NOMO-1 treated with dmso at 0.1 percent for 144 hours (cell line): ENCODE data around the gene ZSCAN10.
"Not testable (repeated sequence)": the region's sequence is repeated elsewhere in the genome, so short reads cannot be mapped to it uniquely, and the experiment has no call there.

Source experiments
- DNase-seq: peaks from one replicate; lab custom pipeline; 2025; ENCODE audit not compliant: unreplicated experiment; lab: John Stamatoyannopoulos, UW

Gene ZSCAN10

DNA sequence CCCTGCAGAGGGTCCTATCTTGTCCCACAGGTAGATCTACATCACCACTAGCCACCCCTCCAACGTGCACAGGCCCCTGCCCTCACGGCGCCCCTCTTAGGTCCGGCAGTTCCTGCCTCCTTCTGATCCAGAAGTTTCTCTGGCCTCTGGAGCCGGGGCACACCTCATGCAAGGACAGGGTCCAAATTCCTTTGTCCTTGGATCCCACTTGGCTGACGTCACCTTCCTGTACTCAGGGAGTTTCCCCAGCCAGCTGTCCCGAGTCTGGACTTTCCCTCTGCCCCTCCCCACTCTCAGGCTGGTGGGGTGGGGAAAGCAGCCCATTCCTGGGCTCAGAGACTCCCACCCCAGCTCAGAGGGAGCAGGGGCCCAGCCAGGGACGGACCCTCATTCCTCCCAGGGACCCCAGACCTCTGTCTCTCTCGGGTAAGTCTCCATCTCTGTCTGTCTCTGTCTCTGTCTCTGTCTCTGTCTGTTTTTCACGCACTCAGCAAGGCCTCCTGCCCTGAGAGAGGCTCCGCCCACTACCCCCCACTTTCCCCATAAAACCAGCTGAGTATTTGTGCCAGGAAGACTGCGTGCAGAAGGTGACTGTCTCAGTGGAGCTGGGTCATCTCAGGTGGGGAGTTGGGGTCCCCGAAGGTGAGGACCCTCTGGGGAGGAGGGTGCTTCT, 33.9 kb downstream of the ZSCAN10 start, which contains the start of gene IL32:
TSS of gene IL32 (plus strand) at position 572 of the 673 bp plus-strand sequence. CDS start 172 bp downstream, outside the sequence.
- DNase-seq, result no peak

DNA sequence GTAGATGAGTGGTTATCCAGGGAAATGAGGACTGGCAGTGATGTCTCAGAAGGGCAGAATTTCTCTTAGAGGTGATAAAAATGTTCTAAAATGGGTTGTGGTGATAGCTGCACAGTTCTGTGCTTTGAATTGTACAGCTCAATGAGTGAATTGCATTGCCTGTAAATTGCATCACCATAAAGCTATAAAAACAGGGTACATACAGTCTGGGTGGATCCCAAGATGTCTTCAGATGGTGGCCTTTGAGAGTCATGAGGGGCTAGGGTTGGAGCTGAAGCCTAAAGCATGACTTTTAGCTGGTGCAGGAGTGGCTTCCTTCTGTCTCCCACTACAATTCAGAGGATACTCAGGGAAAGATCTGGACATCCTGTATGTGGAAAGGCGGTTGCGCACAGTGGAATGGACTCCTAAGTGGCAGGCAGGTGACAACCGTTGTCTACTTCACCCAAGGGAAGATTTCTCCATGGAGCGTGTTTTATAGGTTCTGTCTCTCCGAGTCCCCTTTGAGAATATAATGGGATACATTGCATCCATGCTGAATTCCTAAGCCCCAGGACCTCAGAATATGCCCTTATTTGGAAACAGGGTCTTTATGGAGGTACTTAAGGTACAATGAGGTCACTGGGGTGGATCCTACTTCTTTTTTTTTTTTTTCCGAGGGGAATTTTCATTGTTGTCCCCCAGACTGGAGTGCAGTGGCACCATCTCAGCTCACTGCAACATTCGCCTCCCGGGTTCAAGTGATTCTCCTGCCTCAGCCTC, 35.3 kb downstream of the ZSCAN10 start:
- DNase-seq, result no peak

DNA sequence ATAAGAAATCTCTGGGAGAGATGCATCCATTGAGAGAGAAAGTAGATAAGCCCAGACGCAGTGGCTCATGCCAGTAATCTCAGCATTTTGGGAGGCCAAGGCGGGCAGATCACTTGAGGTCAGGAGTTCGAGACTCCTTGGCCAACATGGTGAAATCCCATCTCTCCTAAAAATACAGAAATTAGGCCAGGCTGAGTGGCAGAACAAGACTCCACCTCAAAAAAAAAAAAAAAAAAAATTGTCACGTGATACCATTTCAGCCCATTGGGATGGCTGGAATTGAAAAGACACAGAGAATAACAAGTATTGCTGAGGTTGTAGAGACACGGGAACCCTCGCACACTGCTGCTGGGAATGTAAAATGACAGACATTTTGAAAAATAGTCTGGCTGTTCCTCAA, 36.5 kb downstream of the ZSCAN10 start:
- DNase-seq, result no peak

DNA sequence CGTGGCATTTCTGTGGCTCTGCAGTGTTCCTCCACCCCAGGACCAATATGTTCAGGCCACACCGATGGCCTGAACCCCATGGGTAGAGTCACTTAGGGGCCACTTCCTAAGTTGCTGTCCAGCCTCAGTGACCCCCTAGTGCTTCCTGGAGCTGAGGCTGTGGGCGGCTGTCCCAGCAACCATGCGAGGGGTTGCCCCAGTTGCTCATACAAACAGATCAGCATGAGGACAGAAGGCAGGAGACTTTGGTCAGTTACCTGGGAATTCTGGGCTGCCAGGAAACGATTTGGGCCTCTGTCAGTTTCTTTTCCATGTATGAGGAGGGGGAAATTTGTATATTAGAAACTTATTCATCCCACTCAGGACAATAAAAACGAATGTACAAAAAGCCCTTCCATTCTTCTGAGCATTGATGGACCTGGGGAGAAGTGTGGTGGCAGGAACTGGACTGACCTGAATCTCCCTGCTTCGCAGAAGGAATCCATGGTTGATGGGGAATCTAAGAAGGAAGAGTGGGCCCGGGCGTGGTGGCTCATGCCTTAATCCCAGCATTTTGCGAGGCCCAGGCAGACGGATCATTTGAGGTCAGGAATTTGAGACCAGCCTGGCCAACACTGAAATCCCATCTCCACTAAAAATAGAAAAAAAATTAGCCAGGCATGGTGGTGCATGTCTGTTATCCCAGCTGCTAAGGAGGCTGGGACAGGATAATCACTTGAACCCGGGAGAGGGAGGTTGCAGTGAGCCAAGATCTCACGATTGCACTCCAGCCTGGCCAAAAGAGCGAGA, 38.6 kb downstream of the ZSCAN10 start:
- no peak for DNase-seq

DNA sequence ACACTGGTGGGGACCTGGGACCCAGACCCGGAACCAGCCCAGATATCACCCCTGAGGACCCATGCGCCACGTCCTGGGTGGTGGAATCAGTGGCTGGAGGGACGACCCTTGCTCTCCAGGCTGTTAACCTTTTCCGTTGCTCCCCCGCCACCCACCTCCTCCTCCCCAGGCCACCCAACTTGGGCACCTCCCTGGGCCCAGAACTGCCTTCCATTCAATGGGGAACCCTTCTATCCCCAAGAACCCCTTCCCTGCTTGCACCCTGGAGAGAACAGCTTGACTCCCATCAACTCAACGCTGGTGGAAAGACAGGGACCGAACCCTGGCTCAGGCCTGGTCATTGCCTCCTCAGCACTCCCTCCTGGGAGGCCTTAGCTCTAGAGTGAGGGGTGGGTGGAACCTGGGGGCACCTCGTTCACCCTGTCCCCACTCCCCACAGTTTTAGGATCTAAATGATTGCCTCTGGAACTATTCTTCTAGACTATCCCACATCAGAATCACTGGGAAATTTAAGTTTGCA, 39.3 kb downstream of the ZSCAN10 start:
- no peak for DNase-seq

DNA sequence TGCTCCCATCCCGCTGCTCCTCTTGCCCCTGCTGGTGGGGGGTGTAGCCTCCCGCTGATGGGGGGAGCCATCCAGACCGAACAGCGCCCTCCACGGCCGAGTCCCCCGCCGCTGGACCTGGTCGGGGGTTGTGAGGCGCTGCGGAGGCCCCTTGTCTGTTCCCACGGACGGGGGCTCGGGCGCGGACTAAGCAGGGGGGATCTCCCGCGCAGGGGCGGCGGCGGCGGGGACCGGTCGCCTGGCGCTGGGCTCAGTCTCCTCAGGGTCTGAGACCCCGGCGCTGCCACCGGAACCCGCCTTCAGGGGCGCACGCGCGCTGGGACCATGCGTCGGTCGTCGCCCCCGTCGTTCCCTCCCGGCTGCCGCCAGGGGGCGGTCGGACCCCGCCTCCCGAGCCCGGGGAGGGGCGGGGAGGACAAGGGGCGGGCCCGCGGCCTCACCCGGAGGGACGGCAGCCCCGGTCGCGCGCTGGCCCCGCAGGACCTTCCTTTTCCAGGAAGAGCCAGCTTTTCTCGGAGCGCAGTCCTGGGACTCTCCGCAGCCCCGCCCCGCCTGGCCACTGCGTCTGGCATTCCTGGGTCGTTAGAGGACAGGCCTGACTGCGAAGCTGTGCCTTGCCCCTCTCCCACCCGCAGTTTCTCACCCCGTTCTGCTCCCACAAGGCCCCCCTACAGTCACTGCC, 39.9 kb downstream of the ZSCAN10 start:
- DNase-seq, result peak; percentile 22

DNA sequence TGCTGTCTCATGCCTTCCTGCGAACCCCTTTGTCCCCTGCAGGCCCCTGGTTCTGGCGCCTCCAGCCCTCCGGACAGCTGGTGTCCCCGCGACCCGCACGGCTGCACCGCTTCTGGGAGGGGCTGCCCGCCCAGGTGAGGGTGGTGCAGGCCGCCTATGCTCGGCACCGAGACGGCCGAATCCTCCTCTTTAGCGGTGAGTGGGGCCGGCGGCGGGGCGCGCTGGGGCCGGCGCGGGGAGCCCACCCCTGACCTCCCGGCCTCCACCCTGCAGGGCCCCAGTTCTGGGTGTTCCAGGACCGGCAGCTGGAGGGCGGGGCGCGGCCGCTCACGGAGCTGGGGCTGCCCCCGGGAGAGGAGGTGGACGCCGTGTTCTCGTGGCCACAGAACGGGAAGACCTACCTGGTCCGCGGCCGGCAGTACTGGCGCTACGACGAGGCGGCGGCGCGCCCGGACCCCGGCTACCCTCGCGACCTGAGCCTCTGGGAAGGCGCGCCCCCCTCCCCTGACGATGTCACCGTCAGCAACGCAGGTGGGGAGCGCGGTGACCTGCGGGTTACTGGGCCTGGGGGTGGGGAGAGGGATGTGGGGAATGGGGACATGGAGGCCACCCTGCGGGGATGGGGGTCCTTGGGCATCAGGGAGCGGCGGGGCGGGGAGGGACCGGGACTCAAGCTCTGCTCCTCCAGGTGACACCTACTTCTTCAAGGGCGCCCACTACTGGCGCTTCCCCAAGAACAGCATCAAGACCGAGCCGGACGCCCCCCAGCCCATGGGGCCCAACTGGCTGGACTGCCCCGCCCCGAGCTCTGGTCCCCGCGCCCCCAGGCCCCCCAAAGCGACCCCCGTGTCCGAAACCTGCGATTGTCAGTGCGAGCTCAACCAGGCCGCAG, 40.7 kb downstream of the ZSCAN10 start:
- no peak for DNase-seq

DNA sequence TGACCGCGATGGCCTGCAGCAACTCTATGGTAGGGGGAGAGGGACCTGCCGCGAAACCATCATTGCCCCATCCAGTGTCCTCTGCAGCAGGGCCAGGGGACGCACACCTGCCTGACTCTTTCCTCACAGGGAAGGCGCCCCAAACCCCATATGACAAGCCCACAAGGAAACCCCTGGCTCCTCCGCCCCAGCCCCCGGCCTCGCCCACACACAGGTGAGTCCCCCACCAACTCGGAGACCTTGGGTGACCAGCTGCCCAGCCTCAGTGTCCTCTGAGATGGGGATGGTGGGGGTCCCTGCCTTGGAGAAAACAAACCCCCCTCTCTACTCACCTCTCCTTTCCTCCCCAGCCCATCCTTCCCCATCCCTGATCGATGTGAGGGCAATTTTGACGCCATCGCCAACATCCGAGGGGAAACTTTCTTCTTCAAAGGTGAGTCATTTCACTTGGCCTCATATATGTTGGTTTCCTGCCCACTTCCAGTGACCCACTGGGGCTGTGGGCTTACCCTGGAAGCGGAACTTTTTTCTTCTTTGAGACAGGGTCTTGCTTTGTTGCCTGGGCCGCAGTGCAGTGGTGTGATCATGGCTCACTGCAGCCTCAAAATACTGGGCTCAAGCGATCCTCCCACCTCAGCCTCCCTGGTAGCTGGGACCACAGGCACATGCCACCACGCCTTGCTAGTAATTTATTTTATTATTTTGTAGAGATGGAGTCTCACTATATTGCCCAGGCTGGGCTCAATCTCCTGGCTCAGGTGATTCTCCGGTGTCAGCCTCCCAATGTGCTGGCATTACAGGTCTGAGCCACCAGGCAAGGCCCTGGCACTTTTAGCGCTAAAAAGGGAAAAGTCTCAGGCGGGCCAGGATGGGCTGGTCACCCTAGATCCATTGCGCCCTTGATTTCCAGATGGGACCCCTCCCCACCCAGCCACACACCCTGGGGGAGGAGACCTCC, 41.6 kb downstream of the ZSCAN10 start:
- no peak for DNase-seq

DNA sequence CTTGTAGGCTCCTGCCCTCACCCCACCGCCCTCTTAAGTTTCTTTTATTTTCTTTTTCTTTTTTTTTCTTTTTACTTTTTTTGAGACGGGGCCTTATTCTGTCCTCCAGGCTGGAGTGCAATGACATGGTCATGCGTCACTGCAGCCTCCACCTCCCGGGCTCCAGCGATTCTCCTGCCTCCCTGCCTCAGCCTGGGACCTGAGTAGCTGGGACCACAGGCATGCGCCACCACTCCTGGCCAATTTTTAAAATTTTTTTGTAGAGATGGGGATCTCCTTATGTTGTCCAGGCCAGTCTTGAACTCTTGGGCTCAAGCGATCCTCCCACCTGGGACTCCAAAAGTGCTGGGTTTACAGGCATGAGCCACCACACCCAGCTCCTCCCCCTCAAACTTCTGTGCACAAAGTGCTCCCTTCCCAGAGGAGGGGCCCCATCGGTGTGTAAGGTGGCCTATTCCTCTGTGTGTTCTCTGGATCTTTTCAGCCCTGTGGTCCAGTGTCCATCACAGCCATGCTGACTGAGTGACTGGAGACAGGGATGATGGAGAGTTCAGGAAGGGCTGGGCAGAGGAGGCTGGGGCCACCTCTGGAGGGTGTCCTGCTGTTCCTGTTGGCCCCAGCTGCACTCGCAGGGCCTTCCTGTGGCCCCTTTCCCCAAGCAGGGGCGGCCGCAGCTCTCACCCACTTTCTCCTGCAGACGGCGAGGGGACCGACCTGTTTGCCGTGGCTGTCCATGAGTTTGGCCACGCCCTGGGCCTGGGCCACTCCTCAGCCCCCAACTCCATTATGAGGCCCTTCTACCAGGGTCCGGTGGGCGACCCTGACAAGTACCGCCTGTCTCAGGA, 42.5 kb downstream of the ZSCAN10 start:
- no peak for DNase-seq

DNA sequence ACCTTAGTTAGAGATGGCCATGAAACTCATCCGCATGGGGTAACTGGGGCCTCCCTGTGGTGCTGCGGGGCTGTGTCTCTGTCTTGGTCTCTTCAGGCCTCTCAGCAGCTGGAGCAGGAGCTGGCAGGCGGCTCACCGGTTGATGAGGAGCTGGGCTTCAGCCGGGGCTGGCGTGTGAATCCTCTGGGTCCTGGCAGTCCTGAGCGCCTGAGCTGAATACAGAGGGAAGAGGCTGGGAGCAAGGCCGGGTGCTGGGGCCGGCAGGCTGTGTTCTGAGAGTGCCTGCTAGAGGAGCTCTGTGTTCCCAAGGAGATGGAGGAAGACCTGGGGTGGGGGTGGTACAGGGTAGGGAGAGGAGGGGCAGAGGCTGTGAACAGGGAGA, 43.4 kb downstream of the ZSCAN10 start:
- DNase-seq, result not testable (repeated sequence)

DNA sequence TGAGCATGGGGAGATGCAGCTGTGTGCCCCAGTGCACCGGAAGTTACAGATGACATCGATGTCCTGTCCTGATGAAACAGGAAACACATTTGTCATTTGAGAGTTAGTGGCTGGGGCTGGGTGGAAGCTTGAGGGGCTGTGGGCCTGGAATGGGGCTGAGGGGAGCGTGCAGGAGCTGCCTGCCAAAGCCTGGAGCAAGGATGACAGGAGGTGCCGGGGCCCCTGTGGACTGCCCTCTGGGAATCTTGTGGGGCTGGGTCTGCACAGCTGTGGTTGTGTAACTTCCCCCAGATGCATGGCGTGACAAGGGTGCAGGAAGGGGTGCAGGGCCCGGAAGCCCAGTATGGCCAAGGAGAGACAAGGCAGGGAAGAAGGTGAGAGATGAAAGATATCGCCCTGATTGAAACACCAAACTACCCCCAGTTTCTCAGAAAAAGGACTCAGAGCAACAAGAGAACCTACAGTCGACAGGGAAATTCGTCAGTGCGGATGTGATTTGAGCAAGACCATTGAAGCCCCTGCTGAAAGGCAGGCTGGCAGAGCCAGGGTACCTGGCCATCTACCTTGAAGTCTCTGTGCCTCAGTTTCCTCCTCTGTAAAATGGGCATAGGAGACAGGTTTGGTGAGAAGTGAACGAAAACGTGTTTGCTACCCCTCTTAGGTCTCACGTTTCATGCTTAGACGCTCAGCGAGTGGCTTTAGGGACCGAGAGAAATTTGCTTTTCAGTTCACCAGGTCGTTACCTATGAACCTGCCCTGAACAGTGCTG, 43.9 kb downstream of the ZSCAN10 start:
- peak; percentile 54 for DNase-seq

DNA sequence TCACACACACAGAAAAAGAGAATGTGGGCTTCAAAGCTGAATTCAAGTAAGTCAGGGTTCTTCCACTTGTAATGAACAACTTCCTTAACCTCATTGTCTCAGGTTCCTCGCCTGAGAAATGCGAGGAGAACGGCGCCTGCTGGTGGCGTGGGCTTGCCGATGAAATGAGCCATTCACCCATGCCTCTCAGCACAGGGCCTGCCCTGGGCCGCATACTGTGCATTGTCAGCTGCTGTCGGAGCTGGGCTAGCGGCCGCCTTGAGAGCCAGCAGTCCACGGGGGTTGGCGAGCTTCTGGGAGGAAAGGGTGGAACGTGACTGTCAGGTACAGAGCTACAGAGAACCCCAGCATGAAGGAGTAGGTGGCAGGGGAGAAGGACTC, 45.8 kb downstream of the ZSCAN10 start:
- not testable (repeated sequence) for DNase-seq

DNA sequence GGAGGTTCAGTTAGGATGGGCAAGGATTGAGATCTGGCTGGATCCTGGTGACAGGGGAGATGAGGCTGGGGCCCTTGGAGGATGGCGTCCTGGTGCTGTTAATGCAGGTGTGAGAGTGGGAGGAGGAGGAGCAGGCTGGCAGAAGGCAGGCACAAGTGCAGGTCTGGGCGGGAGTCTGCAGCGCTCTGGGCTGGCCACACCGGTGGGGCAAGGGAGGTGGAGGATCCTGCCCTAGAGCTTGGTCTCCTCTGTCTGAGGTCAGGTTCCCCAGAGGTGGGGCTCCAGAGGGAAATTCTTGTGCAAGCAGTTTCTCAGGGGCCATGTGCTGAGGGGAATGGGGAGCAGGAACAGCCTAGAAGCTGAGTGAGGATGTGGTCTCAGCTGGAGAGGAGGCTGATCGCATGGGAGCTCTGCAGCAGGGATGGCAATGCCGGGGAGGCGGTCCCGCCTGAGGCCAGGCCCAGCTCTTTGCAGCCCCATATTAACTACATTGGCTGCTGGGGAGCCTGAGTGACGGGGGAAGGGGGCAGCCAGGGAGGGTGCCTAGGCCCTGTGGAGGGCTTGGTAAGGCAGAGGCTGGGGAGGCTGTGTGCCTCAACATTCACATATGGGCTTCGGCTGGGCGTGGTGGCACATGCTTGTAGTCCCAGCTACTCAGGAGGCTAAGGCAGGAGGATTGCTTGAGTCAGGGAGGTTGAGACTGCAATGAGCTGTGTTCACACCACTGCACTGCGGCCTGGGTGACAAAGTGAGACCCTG, 46.3 kb downstream of the ZSCAN10 start:
- not testable (repeated sequence) for DNase-seq

DNA sequence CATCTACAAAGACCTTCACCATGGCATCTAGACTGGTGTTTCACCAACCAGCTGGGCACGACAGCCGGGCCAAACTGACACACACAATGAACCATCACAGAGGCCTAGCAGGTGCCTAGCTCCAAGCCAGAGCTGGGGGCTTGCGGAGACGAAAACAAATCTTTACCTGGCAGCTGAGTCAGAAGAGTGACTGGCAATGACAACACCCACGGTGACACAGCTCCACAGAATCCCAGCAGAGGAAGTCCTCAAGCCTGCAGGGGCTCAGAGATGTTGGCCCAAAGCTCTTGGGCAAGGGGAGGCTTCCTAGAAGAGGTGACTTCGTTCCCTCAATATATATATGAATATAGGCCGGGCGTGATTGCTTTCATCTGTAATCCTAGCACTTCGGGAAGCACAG, 47.6 kb downstream of the ZSCAN10 start:
- no peak for DNase-seq

DNA sequence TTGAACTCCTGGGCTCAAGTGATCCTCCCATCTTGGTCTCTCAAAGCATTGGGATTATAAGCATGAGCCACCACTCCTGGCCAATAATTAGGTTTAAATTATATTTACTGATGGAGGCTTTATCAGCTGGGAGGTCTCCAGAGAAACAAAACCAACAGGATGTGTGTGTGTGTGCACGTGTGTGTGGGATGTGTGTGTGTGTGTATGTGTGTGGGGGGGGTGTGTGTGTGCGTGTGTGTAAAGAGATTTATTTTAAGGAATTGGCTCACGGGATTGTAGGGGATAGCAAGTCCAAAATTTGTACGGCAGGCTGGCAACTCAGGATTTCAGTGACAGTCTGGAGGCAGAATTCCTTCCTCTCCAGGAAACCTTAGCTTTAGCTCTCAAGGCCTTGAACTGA, 48.1 kb downstream of the ZSCAN10 start:
- DNase-seq, result no peak

DNA sequence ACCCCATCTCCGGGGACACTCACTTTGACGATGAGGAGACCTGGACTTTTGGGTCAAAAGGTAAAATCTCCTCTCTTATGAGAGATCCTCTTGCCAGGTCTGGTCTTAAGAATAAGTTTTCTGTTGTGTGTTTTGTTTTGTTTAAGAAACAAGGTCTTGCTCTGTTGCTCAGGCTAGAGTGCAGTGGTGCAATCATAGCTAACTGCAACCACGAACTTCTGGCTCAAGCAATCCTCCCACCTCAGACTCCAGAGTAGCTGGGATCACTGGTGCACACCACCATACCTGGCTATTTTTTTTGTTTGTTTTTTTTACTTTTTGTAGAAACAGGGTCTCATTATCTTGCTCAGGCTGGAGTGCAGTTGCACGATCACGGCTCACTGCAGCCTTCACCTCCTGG, 48.6 kb downstream of the ZSCAN10 start:
- DNase-seq, result no peak
